GM21515 (cell line): ENCODE measurements around the gene ICOS.

Experiments
- ATAC-seq: cut with Tn5 transposase; IDR thresholded peaks from one replicate; pipeline ENCODE4 v1.9.1; 2021; ENCODE audit not compliant: unreplicated experiment

ICOS gene

DNA sequence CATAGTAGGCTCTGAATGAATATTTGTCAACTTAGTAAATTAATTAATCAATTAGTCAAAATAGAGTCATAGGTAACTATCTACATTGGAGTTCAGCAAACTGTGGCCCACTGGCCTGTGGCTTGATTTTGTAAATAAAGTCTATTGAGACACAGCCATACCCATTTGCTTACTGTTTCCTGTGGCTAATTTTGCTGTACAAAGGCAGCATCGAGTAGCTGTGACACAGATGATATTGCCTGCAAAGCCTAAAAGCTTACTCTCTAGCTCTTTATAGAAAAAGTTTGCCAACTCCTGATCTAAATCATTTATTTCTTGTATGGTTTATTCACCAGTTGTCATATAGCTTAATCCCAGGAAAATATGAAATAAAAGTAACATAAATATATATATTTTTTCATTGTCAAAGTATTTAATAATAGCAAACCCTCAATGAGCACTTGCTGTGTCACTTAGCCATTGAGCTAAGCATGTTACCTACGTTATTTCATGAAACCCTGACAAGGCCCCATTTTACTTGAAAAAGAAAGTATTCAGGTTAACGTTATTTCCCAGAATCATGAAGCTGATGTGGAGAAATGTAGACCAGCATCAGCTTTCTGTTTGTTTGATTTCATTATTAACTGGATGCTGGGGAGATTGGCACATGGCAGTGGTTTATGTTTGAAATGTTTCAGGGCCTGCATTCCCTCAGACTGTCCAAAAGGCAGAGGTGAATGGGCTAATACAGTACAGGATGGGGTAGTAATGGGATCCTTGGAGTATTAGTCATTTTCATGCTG lies 69.6 kb downstream of the ICOS start:
- no peak for ATAC-seq

DNA sequence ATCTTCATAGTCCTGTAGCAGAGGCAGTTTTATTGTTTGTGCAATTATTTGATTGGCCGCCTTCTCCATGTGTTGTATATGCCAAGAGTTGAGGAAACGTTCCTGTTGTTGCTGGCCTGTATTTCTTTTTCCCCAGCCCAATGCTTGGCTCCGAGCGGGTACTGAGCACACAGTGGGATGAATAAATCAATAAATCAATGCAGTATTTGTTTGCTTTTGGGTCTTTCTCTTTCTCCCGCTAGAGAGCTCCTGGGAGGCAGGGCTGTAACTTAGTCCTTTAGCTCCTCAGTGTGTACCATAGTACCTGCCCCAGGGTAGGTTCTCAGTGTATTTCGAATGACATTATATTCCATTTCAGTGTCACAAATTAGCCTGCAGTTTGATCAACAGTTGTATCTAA lies 71.8 kb downstream of the ICOS start:
- no peak for ATAC-seq

DNA sequence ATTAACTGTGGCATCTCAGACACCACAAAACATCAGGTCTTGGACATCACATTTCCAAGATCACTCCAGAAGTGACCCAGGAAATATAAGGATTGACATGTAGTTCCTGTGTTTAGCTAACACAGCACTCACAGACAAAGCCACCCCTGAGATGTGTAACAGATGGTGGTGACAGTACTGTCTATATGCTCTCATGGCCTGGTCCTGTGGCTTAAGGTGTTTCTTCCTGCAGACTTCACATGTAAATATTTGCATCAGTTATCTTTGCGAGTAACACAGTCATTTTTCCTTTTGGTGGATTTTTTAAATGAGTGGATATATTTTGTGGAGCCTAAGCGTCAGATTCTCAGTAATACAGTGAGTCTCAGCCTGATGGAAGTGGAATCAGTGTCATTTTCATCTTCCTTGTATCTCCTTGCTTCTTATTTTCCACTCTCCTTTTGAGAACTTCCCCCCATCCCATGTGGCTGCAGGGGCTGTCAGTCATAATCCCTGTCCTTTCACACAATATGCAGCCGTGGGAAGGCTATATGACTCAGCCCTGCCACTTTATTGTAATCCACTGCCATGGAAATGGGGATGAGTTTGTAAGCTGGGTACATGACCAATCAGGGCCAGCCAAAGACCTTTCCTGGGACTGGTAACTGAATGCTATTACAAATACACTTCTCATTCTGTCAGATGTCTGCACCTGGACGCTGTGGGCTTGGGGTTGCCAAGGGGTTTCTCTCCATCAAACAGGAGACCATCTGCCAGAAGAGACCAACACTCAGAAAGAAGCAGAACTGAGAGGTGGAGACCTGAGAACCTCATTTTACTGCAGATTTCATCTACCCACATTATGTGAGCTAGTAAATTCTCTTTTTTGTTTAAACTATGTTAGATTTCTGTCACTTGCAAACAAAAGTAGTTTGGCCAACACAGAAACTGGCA lies 74.3 kb downstream of the ICOS start:
- ATAC-seq, result no peak
